Osteocyte (in vitro differentiated cells): ENCODE results near the gene RPRML. TPM values are rescaled to one million over a fixed set of nuclear protein-coding genes. Genes with fewer than 3 reads are reported as not detected.

Experiments used
- DNase-seq: peaks from one replicate; pipeline ENCODE4 v3.0.0; 2021; ENCODE audit warnings: mixed read lengths; ENCODE audit not compliant: unreplicated experiment; ENCODE audit errors: extremely low spot score
- H3K27ac Mint-ChIP-seq: one replicate; pipeline ENCODE4 v1.8.0; 2021; ENCODE audit warnings: mild to moderate bottlenecking, mixed read lengths; ENCODE audit not compliant: unreplicated experiment
- H3K27me3 Mint-ChIP-seq: one replicate; pipeline ENCODE4 v1.8.0; 2021; ENCODE audit warnings: mixed read lengths; ENCODE audit not compliant: unreplicated experiment
- H3K36me3 Mint-ChIP-seq: one replicate; pipeline ENCODE4 v1.8.0; 2021; ENCODE audit warnings: mixed read lengths; ENCODE audit not compliant: unreplicated experiment
- H3K4me1 Mint-ChIP-seq: one replicate; pipeline ENCODE4 v1.8.0; 2021; ENCODE audit warnings: mixed read lengths; ENCODE audit not compliant: unreplicated experiment
- H3K4me3 Mint-ChIP-seq: one replicate; pipeline ENCODE4 v1.8.0; 2021; ENCODE audit warnings: mild to moderate bottlenecking, moderate library complexity, mixed read lengths; ENCODE audit not compliant: unreplicated experiment
- H3K9me3 Mint-ChIP-seq: one replicate; pipeline ENCODE4 v1.8.0; 2021; ENCODE audit warnings: mixed read lengths; ENCODE audit not compliant: unreplicated experiment
- CTCF ChIP-seq: fragments of 200-600 bp; sonication (generic); IDR thresholded peaks from 2 replicates; pipeline ENCODE4 v1.5.0; 2021; ENCODE audit warnings: antibody characterized with exemption, mild to moderate bottlenecking, moderate library complexity
- total RNA-seq: library from RNA; stranded (reverse); gene quantifications from 2 replicates; pipeline ENCODE4 v1.2.1, GENCODE V29; 2021

RPRML gene
- total RNA-seq, 1 donor from 2014 or later: not detected

- H3K27me3 Mint-ChIP-seq: peaks cover 43% of the 10 kb centered on the region
- no peaks in the 10 kb centered on the region for H3K36me3 Mint-ChIP-seq
- DNase-seq: no peak
- H3K4me3 Mint-ChIP-seq: no peak overlapping the region
- TF ChIP-seq CTCF: no peak
- H3K27ac Mint-ChIP-seq: no peak overlapping the region
- H3K9me3 Mint-ChIP-seq: peaks cover 4% of the 10 kb centered on the region
- H3K4me1 Mint-ChIP-seq: peaks cover 4% of the 10 kb centered on the region
Observed at GRCh38 chr17:46983782-46984181, 4.7 kb upstream of the RPRML start.

GRCh38 chr17:46982577-46982976 lies 3.5 kb upstream of the RPRML start:
- H3K9me3 Mint-ChIP-seq: peaks cover 4% of the 10 kb centered on the region
- no peak overlapping the region for H3K27ac Mint-ChIP-seq
- no peak for TF ChIP-seq CTCF
- no peak overlapping the region for H3K4me3 Mint-ChIP-seq
- no peaks in the 10 kb centered on the region for H3K36me3 Mint-ChIP-seq
- H3K27me3 Mint-ChIP-seq: peaks cover 44% of the 10 kb centered on the region
- DNase-seq: no peak
- H3K4me1 Mint-ChIP-seq: peaks cover 10% of the 10 kb centered on the region

- peak overlapping the region; percentile 61 for H3K4me3 Mint-ChIP-seq
- no peak overlapping the region for H3K27ac Mint-ChIP-seq
- TF ChIP-seq CTCF: no peak
- H3K9me3 Mint-ChIP-seq: peaks cover under 1% of the 10 kb centered on the region
- no peak for DNase-seq
- no peaks in the 10 kb centered on the region for H3K36me3 Mint-ChIP-seq
- peaks cover 59% of the 10 kb centered on the region for H3K27me3 Mint-ChIP-seq
- H3K4me1 Mint-ChIP-seq: peaks cover 10% of the 10 kb centered on the region
Observed at GRCh38 chr17:46978489-46979146, 435 bp downstream of the RPRML start.

DNA sequence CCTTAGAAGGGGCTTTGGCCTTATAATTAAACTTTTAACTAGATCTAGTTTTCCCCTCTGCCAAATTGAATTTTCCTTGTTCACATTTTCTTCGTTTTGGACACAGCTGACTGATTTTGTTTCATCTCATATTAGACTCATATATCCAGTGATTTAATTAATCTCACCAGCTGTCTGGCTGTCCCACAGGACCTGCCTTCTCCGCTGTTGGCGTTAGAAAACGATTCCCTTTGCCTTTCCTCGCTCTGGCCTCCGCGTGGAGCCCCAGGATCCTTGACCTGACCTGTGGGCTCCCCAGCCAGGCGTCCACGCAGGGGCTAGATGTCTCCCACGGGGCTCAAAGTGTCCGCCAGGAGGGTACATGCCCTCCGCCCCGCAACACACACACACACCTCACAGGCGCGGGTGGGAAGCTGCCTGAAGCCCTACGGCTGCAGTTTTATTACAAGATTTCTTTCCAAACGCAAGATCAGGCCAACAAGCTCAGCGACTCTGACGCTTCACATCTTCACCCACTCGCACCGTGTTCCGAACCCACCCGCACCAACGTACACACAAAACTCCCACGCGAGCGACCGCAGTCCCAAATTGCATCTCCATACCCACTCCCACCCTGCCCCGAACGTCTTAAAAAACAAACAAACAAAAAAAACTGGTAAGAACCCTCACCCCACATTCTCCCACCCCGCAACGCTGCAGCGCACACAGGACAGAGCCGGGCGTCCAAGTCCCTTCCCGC lies 1.1 kb downstream of the RPRML start:
- no peak for DNase-seq
- Mint-ChIP-seq H3K9me3 (no peaks in the 10 kb centered on the region), H3K27me3 (peaks cover 66% of the 10 kb centered on the region), H3K36me3 (no peaks in the 10 kb centered on the region), H3K27ac (no peak overlapping the region), H3K4me3 (peak overlapping the region; percentile 76), H3K4me1 (peaks cover 10% of the 10 kb centered on the region)
- TF ChIP-seq CTCF: no peak

- Mint-ChIP-seq H3K27me3 (peaks cover 66% of the 10 kb centered on the region), H3K4me3 (peak overlapping the region; percentile 76), H3K4me1 (peaks cover 10% of the 10 kb centered on the region), H3K9me3 (no peaks in the 10 kb centered on the region), H3K36me3 (no peaks in the 10 kb centered on the region), H3K27ac (no peak overlapping the region)
- peak; percentile 39 for TF ChIP-seq CTCF
- DNase-seq: no peak
Observed at GRCh38 chr17:46977348-46977747, 1.7 kb downstream of the RPRML start.
